ENCODE measurements around the gene CENPO. TPM values are rescaled to one million over a fixed set of nuclear protein-coding genes. Genes with fewer than 3 reads are reported as not detected.

The CENPO gene
- polyA plus RNA-seq, 3 donors = 1.6 to 2.6 (median 2.3) TPM

GRCh38 chr2:24840962-24841945 lies 48.0 kb downstream of the CENPO start:
- Histone ChIP-seq H3K4me2 (replicated peaks; ENCODE audit: extremely low read depth, low read length, poor library complexity, severe bottlenecking) (no peak overlapping the region), H3K4me3 (replicated peaks in 1 of 3; ENCODE audit: low read depth in 2 of 3, low read length in 3 of 3) (no peak overlapping the region), H3K9me3 (replicated peaks in 1 of 2; ENCODE audit: control insufficient read depth in 1 of 2, insufficient read depth in 1 of 2, low read length in 2 of 2) (peaks cover 0 to 7% of the 10 kb centered on the region in 2 donors), H3K27ac (ENCODE audit: low read depth in 1 of 2, low read length in 2 of 2) (no peak overlapping the region), H3K9ac (ENCODE audit: insufficient read depth, low read length, poor library complexity, severe bottlenecking) (peak overlapping the region; percentile 8), H3K36me3 (replicated peaks in 1 of 2; ENCODE audit: control insufficient read depth in 1 of 2, insufficient read depth in 2 of 2, low read length in 2 of 2) (peaks cover 5 to 9% of the 10 kb centered on the region in 2 donors), H3K4me1 (ENCODE audit: control insufficient read depth in 1 of 2, insufficient read depth in 2 of 2, low read length in 2 of 2) (no peaks in the 10 kb centered on the region), H3K27me3 (ENCODE audit: control insufficient read depth in 2 of 2, insufficient read depth in 2 of 2, low read length in 2 of 2) (no peaks in the 10 kb centered on the region), H2AFZ (ENCODE audit: insufficient read depth, low read depth, low read length, poor library complexity, severe bottlenecking) (no peak overlapping the region), H3K79me2 (ENCODE audit: insufficient read depth, low read length) (no peaks in the 10 kb centered on the region), H4K20me1 (ENCODE audit: insufficient read depth, low read length) (no peaks in the 10 kb centered on the region)
- H3K27me3 Mint-ChIP-seq (ENCODE audit: low read depth in 3 of 3) = no peaks in the 10 kb centered on the region
- H3K4me1 Mint-ChIP-seq = no peaks in the 10 kb centered on the region
- H3K36me3 Mint-ChIP-seq = peaks cover 35 to 44% of the 10 kb centered on the region in 2 donors
- TF ChIP-seq CTCF (IDR thresholded peaks at IDR 0.05) = no peak
- H3K4me3 Mint-ChIP-seq = no peak overlapping the region
- DNase-seq = no peak
- 90% methylated on average over 22 of the region's 26 CpGs for WGBS (ENCODE audit: insufficient coverage)
- intact Hi-C loops (cut with micrococcal nuclease) = no loop called here
- H3K27ac Mint-ChIP-seq = peak overlapping the region in 2 of 7 donors; percentile 10 to 57
- peaks cover 0 to 6% (median 3%) of the 10 kb centered on the region in 7 donors for H3K9me3 Mint-ChIP-seq

GRCh38 chr2:24842081-24843050 lies 49.1 kb downstream of the CENPO start:
- no peaks in the 10 kb centered on the region for H4K20me1 ChIP-seq (ENCODE audit: insufficient read depth, low read length)
- peaks cover 0 to 13% of the 10 kb centered on the region in 2 donors for H3K9me3 ChIP-seq (replicated peaks in 1 of 2; ENCODE audit: control insufficient read depth in 1 of 2, insufficient read depth in 1 of 2, low read length in 2 of 2)
- no peaks in the 10 kb centered on the region for H3K27me3 Mint-ChIP-seq (ENCODE audit: low read depth in 3 of 3)
- TF ChIP-seq CTCF (IDR thresholded peaks at IDR 0.05) = no peak
- no peaks in the 10 kb centered on the region for H3K4me1 Mint-ChIP-seq
- H3K79me2 ChIP-seq (ENCODE audit: insufficient read depth, low read length) = no peaks in the 10 kb centered on the region
- no peak overlapping the region for H2AFZ ChIP-seq (ENCODE audit: insufficient read depth, low read depth, low read length, poor library complexity, severe bottlenecking)
- peak overlapping the region in 1 of 7 donors; percentile 63 for H3K27ac Mint-ChIP-seq
- intact Hi-C loops (cut with micrococcal nuclease) = no loop called here
- peaks cover 31 to 38% of the 10 kb centered on the region in 2 donors for H3K36me3 Mint-ChIP-seq
- H3K4me3 ChIP-seq (replicated peaks in 1 of 3; ENCODE audit: low read depth in 2 of 3, low read length in 3 of 3) = no peak overlapping the region
- 98% methylated on average over 39 of the region's 39 CpGs for WGBS (ENCODE audit: insufficient coverage)
- DNase-seq = no peak
- H3K4me2 ChIP-seq (replicated peaks; ENCODE audit: extremely low read depth, low read length, poor library complexity, severe bottlenecking) = no peak overlapping the region
- H3K36me3 ChIP-seq (replicated peaks in 1 of 2; ENCODE audit: control insufficient read depth in 1 of 2, insufficient read depth in 2 of 2, low read length in 2 of 2) = no peaks in the 10 kb centered on the region
- no peaks in the 10 kb centered on the region for H3K4me1 ChIP-seq (ENCODE audit: control insufficient read depth in 1 of 2, insufficient read depth in 2 of 2, low read length in 2 of 2)
- peak overlapping the region; percentile 15 for H3K9ac ChIP-seq (ENCODE audit: insufficient read depth, low read length, poor library complexity, severe bottlenecking)
- H3K4me3 Mint-ChIP-seq = no peak overlapping the region
- H3K27ac ChIP-seq (ENCODE audit: low read depth in 1 of 2, low read length in 2 of 2) = no peak overlapping the region
- H3K9me3 Mint-ChIP-seq = peaks cover 4 to 15% (median 10%) of the 10 kb centered on the region in 7 donors
- no peaks in the 10 kb centered on the region for H3K27me3 ChIP-seq (ENCODE audit: control insufficient read depth in 2 of 2, insufficient read depth in 2 of 2, low read length in 2 of 2)
